Pancreas (tissue), 10 donors: ENCODE data around the gene ANO7. TPM values are rescaled to one million over a fixed set of nuclear protein-coding genes. Genes with fewer than 3 reads are reported as not detected.
A peak's percentile ranks its signal among the peaks of the same experiment; 100 is the strongest.
"Not testable (repeated sequence)": the region's sequence is repeated elsewhere in the genome, so short reads cannot be mapped to it uniquely, and the experiment has no call there.

Experiments
- ATAC-seq, 4 donors: fragments of 200-7000 bp; cut with Tn5 transposase; one replicate each; pipeline versions ENCODE4 v1.8.0 to v1.9.1; 2020; ENCODE audit warnings: mild to moderate bottlenecking in 4 of 4, moderate library complexity in 4 of 4
- DNase-seq, 6 donors: peaks; one replicate each; pipeline ENCODE4 v3.0.0-alpha.2; 2020
- FAIRE-seq: peaks from 2 replicates; lab custom pipeline; 2012; peaks lifted over from hg19 to GRCh38; lab: Jason Lieb, UNC
- H3K27ac ChIP-seq, 4 donors: fragments of 200-600 bp; sonication (generic); 1 replicate in 3 of 4; 2 replicates in 1 of 4; pipeline versions ENCODE4 v1.5.0 to v1.8.0; 2020
- H3K27me3 ChIP-seq, 4 donors: fragments of 200-600 bp; one replicate each; pipeline ENCODE4 v1.8.0; 2021
- H3K36me3 ChIP-seq, 3 donors: fragments of 200-600 bp; sonication (generic) in 1 of 3; one replicate each; pipeline versions ENCODE4 v1.5.0 to v1.8.0; 2020 to 2021
- H3K4me1 ChIP-seq, 3 donors: fragments of 200-600 bp; one replicate each; pipeline ENCODE4 v1.8.0; 2021
- H3K4me3 ChIP-seq, 4 donors: fragments of 200-600 bp; sonication (generic) in 2 of 4; one replicate each; pipeline versions ENCODE4 v1.5.0 to v1.8.0; 2020 to 2021
- H3K9me3 ChIP-seq, 4 donors: fragments of 200-600 bp; one replicate each; pipeline ENCODE4 v1.8.0; 2021
- CTCF ChIP-seq, 4 donors: fragments of 200-600 bp; sonication (generic) in 3 of 4; IDR thresholded peaks; one replicate each; pipeline versions ENCODE4 v1.5.0 to v1.8.0; 2021; ENCODE audit warnings: antibody characterized with exemption in 4 of 4
- WGBS, 2 donors: extraction: QIAGEN DNeasy Blood & Tissue Kit; methylation state at CpG; one replicate each; pipeline ENCODE4 v1.1.7; 2013; 5-methylcytosine and 5-hydroxymethylcytosine counted together
- intact Hi-C, 3 donors: fragments of 100-400 bp; cut with DNase I; formaldehyde crosslinking; loops; one replicate each; pipeline versions ENCODE4 v1.11.1 to v1.14.2; 2022
- polyA plus RNA-seq, 2 donors: library from polyadenylated mRNA; stranded (reverse); fragments of 200-250 nt; gene quantifications; one replicate each; pipeline ENCODE4 v1.2.3, GENCODE V29; 2013
- total RNA-seq, 6 donors: library from RNA; stranded (reverse); fragmentation: NEBNext Ultra II Directional in 4 of 6; extraction: Animal tissue kit (Norgen Biotek cat#: 25700) in 4 of 6; gene quantifications; one replicate each; pipeline versions ENCODE4 v1.2.1 to v1.2.4, GENCODE V29; 2021 to 2023
- donor health status: healthy with polysubstance abuse.
- donor health status: DM: no; HTN: no; CAD: no; lungs with moderate emphysema.
- donor health status: DM: no; HTN: no; CAD: no.
- donor health status: control.
- donor health status: control.
- donor health status: Bipolar disorder and iron deficiency.
- donor health status: DM: yes; HTN: yes; CAD: no.
- donor health status: DM: no; HTN: no; CAD: no.
- donor health status: DM: no; HTN: no; CAD: no.
- donor health status: DM: yes; HTN: yes; CAD: no.

Gene ANO7
- total and polyA plus RNA-seq, 8 donors, result 0.66 to 1.8 (median 1.1) TPM

- Histone ChIP-seq H3K4me3 (no peak overlapping the region), H3K27ac (no peak overlapping the region), H3K4me1 (no peaks in the 10 kb centered on the region), H3K36me3 (no peaks in the 10 kb centered on the region), H3K27me3 (no peaks in the 10 kb centered on the region), H3K9me3 (no peaks in the 10 kb centered on the region)
- no peak for TF ChIP-seq CTCF (IDR thresholded peaks at IDR 0.05)
- 75 to 83% methylated on average over 9 of the region's 9 CpGs for WGBS, 2 donors
- DNase-seq (no peak), FAIRE-seq (no peak), ATAC-seq (no peak)
- intact Hi-C loops, result no loop called here
Observed at GRCh38 chr2:241194811-241195210, 6.3 kb downstream of the ANO7 start.

- WGBS, 2 donors, result 78 to 79% methylated on average over 18 of the region's 18 CpGs
- no peaks in the 10 kb centered on the region for H3K27me3 ChIP-seq
- no peaks in the 10 kb centered on the region for H3K4me1 ChIP-seq
- no peak overlapping the region for H3K4me3 ChIP-seq
- no peaks in the 10 kb centered on the region for H3K9me3 ChIP-seq
- H3K36me3 ChIP-seq, result no peaks in the 10 kb centered on the region
- no peak for TF ChIP-seq CTCF (IDR thresholded peaks at IDR 0.05)
- DNase-seq (no peak), FAIRE-seq (no peak), ATAC-seq (no peak)
- H3K27ac ChIP-seq, result no peak overlapping the region
- intact Hi-C loops, result no loop called here
Observed at GRCh38 chr2:241195506-241196130, 7.1 kb downstream of the ANO7 start.

GRCh38 chr2:241197246-241197645 is 8.8 kb downstream of the ANO7 start:
- H3K9me3 ChIP-seq, H3K4me1 ChIP-seq, H3K36me3 ChIP-seq, FAIRE-seq, H3K4me3 ChIP-seq, H3K27ac ChIP-seq, H3K27me3 ChIP-seq, DNase-seq, ATAC-seq, intact Hi-C loops: not testable (repeated sequence)
- WGBS, 2 donors, result 96 to 98% methylated on average over 14 of the region's 14 CpGs

- ATAC-seq, result no peak
- Histone ChIP-seq H3K4me1 (no peaks in the 10 kb centered on the region), H3K4me3 (no peak overlapping the region), H3K27me3 (no peaks in the 10 kb centered on the region), H3K36me3 (no peaks in the 10 kb centered on the region), H3K27ac (no peak overlapping the region), H3K9me3 (no peaks in the 10 kb centered on the region)
- WGBS, 2 donors, result 77 to 79% methylated on average over 6 of the region's 6 CpGs
- intact Hi-C loops, result no loop called here
- DNase-seq, result peak in 2 of 6 donors; percentile 7 to 10
- FAIRE-seq, result no peak
- TF ChIP-seq CTCF (IDR thresholded peaks at IDR 0.05), result no peak
Observed at GRCh38 chr2:241197947-241198346, 9.5 kb downstream of the ANO7 start.

- no peaks in the 10 kb centered on the region for H3K4me1 ChIP-seq
- H3K36me3 ChIP-seq, result no peaks in the 10 kb centered on the region
- ATAC-seq (no peak), DNase-seq (peak in 1 of 6 donors; percentile 7), FAIRE-seq (no peak)
- H3K27ac ChIP-seq, result no peak overlapping the region
- 66 to 67% methylated on average over 27 of the region's 27 CpGs for WGBS, 2 donors
- H3K27me3 ChIP-seq, result no peaks in the 10 kb centered on the region
- H3K9me3 ChIP-seq, result no peaks in the 10 kb centered on the region
- intact Hi-C loops, result no loop called here
- no peak overlapping the region for H3K4me3 ChIP-seq
- no peak for TF ChIP-seq CTCF (IDR thresholded peaks at IDR 0.05)
Observed at GRCh38 chr2:241198381-241199279, 10.2 kb downstream of the ANO7 start.
